Occipital lobe (tissue), 2 donors: ENCODE results near the gene MAPKAP1. TPM values are rescaled to one million over a fixed set of nuclear protein-coding genes. Genes with fewer than 3 reads are reported as not detected.

Source experiments
- DNase-seq: peaks from one replicate; lab custom pipeline; 2025; lab: John Stamatoyannopoulos, UW
- total RNA-seq: library from RNA; depleted of rRNA; stranded (reverse); fragments of >200 nt; gene quantifications from one replicate; pipeline ENCODE4 v1.2.3, GENCODE V29; 2014

The MAPKAP1 gene
- total RNA-seq, 1 donor from 2014 or later = 37.6 TPM

DNA sequence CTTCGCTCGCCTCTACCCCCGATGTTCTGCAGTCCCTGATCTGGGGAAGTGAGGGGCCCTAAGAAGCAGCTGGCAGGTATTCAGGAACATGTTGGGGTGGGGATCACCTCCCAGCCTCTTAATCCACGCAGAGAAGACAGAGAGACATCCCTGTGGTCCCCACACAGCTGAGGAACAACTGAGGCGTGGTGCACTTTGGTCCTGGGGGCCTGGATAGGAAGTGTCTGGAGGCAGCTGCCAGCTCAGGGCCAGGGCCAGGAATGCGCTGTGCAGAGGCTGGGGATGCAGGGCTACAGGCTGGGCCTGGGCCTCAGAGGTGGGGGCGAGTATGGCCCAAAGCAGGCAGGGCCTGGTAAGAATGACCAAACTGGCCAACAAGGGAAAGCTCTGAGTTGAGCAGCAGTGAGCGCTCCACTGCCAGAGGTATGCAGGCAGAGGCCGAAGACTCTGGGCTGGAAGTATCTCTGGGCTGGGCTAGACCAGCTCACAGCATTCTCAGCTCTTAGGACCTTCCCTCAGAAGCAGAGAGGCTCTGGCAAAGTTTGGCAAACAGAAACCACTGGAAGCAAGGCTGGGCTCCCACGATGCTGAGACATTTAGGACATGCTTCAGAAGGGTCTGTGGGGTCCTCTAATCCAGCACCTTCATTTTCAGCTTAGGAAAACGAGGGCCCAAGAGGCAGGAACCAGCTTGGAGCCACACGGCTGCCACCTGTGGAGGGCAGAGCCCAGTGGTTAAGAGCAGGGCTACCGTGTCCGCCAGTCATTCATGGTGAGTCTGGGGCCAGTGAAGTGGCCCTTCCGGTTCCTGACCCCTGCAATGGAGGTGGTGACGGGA is 271.0 kb downstream of the MAPKAP1 start:
- DNase-seq = no peak

GRCh38 chr9:125434986-125435775 is 271.8 kb downstream of the MAPKAP1 start:
- DNase-seq = no peak

DNA sequence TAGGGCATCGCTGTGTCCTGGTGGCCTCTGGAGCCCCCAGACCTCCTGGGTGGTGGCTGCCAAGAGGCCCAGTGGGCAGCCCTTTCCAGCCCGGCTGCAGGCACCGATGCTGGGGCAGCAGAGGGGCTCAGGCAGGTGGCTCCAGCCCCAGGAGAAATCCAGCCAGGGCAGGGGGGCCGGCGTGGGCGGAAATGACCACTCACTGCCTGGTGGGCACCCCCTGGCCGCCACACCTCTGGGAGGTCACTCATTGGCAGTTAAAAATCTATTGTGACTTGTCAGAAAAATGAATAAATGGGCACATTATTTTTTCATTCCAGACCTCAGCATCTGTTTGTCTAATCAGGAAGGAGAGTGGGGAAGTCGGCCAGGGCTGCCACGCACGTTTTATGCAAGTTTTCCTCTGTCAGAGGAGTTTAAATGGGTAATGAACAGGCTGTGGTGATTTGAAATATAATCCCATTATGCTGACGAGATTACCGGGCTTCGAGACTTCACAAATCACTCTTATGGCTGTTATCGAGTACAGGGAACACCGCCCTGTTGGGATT is 273.5 kb downstream of the MAPKAP1 start:
- DNase-seq = no peak

GRCh38 chr9:125432715-125433385 is 274.2 kb downstream of the MAPKAP1 start:
- no peak for DNase-seq

- no peak for DNase-seq
These were observed 275.2 kb downstream of the MAPKAP1 start for GRCh38 chr9:125431741-125432271.

DNA sequence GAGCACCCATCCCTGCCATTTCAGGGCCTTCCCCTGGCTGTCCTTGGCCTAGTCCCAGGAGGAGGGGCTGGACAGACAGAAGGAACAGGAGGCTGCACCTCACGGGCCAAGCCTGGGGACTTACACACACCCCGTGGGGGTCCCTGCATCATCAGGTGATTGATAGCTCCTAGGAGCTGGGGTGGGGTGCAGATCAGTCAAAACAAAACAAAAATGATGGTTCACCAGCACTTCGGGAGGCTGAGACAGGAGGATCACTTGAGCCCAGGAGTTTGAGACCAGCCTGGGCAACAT is 276.0 kb downstream of the MAPKAP1 start:
- DNase-seq = no peak

DNA sequence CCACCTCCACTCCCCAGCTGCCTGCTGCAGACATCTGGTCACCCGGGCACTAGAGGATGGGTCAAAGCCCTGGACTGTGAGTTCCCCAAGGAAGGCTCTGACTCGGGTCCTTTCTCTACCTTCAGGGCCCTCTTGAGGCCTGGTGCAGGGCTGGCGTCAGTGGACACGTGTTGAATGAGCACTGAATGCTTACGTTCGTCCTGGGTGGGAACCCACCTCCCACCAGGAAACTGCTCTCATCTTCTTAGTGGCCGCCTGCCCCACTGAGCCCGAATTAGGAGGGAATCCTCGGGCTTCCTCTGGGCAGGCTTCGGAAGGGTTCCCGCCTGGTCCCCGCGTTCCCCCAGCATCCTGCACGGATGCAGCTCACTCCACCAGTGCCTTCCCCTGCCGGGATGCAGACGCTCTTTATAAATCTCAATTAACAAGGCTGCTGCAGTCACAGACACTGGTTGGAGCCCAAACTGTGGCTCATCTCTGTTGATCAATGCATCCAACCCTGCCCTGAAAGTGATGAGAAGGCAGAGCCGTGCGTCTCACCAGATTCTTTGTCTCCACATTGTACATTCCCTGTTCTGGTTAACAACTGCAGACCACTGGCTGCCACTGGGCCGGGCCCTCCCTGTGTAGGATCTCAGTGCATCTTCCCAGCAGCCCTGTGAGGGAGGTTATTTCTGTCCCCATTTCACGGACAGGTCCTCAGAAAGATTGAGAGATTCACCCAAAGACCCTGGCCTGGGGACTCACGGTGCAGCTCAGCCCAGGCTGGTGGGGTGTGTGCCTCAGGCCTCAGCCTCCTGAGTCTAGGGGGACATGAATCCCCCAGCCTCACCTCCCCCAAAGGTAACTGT is 276.6 kb downstream of the MAPKAP1 start:
- DNase-seq = no peak

DNA sequence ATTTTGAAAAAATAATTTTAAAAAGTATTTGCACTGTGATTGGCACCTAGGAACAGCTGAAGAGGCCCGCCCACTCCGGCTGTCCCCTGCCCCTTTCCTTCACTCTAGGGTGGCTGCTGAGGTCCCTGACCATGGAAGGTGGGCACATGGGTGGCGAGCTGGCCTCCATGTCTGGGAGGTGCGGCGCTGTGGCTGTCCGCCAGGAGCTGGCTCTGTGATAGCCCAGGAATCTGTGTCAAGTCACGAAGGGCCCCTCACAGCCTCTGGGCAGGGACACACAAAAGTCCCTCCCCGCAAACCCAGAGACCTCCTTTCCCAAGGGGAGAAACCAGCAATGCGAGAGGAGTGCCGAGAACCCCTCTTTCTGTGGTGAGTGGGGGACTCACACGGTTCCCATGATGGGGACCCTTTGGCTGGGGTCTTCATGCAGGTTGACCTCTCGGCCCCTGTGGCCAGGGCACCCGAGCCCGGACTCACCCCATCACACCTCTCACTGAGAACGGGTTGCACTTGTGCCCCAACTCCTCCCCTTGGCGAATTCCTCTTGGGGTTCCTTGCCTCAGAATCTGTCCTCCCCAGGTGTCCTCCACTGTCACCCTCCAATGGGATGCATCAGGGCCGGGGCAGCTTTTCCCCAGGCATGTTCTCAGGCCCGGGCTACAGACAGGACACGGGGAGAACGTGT is 277.4 kb downstream of the MAPKAP1 start:
- DNase-seq = no peak

DNA sequence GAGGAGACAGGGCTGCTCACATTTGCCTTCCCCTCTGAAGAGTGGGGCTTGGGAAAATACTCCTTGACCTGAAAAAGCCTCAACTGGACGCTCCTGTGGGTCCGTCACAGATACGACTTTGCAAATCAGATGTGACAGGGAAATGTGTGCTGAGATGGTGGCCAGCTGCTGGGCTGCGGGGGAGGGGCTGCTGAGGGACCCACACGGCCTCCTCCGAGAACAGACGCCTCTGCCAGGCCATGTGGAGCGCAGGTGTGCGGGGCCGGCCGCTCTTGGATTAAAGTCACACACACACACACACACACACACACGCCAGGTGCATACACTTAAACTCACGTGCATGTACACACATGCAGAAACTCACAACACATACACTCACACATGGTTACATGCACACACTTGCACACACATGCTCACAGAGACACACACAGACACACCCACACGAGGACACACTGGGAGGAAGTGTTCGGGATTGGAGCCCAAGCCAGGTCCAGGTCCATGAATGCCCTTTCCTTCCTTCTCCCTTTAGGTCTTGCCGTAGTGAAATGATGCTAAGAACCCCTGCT is 278.0 kb downstream of the MAPKAP1 start:
- DNase-seq = no peak

DNA sequence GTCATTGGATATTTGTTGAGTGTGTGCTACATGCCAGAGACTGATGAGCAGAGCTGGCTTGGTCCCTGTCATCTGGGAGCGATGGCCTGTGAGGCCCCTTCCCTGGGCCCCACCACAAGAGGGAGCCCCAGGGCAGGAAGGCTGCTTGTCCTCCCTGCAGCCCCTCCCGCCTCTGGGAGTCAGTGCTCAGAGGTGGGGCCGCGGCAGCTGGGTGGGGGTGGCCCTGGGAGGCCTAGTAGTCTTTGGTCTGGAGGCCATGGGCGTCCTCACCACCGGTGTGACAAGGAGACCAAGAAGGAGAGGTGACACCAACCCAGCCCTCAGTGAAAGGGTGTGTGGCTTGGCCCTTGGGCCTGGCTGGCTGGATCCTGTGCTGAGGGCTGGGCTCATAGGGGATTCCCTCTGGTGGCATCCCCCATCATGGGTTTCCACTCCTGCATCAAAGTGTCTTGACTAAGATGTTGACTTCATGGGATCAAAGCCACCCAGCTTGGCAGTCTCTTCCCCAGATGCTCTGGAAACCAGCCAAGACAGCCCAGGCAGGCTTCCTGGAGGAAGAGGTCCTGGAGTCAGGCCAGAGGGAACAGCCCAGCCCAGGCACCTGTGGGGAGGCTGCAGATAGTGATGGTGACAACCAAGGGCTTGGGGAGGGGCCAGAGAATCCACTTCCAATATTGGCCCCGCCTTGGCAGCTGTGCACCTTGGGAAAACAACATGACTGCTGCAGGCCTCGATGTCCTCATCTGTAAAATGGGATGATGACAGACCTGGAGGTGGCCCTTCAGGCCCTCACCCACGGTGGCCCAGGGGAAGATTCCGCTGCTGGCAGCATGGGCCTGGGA is 278.7 kb downstream of the MAPKAP1 start:
- no peak for DNase-seq

GRCh38 chr9:125427556-125427955 is 279.5 kb downstream of the MAPKAP1 start:
- DNase-seq = no peak

GRCh38 chr9:125426926-125427325 is 280.1 kb downstream of the MAPKAP1 start:
- DNase-seq = no peak

DNA sequence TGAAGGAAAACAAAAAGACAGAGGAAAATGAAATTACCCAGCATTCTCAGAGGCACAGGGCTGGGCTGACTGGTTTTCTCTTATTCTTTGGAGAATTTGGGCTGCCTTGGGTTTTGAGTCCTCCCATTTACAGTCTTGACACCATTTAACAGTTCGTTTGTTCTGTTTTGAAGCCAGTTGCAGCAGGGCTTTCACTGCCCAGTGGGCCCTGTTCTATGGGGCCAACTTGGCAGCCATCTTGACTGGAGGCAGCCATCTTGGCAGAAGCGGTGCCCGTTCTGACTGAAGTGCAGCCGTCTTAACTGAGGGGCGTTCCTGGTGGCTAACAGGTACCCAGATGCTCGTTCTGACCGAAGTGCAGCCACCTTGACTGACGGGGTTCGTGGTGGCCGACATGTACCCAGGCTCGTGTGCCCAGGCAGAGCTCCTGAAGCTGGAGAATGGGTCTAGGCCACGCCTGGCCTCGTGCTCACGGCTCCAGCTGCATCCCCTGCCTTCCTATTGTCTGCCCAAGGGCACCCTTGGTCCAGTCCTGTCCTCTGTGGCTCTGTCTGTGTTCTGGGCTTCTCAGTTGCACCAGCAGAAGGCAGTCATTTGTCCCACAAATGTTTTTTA is 281.0 kb downstream of the MAPKAP1 start:
- no peak for DNase-seq

- no peak for DNase-seq
These were observed 281.7 kb downstream of the MAPKAP1 start for GRCh38 chr9:125425170-125425897.

DNA sequence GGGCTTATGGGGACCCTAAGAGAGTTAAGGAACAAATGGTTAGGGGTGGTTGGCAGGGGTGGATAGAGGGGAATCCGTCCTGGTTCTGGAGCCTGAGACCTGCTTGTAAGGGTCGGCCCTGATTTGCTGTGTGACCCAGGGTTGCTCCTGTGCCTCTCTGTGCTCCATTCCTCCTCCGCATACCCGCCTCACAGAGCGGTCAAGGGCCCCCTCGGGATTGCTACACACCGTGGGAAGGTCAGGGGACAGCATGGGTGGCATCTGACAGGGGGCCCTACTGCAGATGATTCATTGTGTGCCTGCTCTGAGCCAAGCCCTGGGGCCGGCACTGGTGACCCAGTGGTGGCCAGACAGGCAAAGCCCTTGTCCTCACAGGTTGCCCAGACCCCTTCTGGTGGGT is 283.0 kb downstream of the MAPKAP1 start:
- DNase-seq = no peak

- DNase-seq = no peak
These were observed 284.2 kb downstream of the MAPKAP1 start for GRCh38 chr9:125422853-125423252.

- DNase-seq = no peak
These were observed 285.3 kb downstream of the MAPKAP1 start for GRCh38 chr9:125421591-125422181.
